ENCODE results near the gene ARHGAP28.

Gene ARHGAP28

GRCh38 chr18:6795307-6795706, 65.8 kb downstream of the ARHGAP28 start:
- Histone ChIP-seq H3K4me2 (ENCODE audit: low read length) (no peak overlapping the region), H3K4me1 (ENCODE audit: control insufficient read depth, low read length) (no peaks in the 10 kb centered on the region), H3K27ac (ENCODE audit: low read depth, low read length) (no peak overlapping the region), H4K20me1 (ENCODE audit: control insufficient read depth, insufficient read depth, low read depth, low read length) (no peaks in the 10 kb centered on the region), H3K27me3 (ENCODE audit: control insufficient read depth, low read length) (no peaks in the 10 kb centered on the region), H3K79me2 (ENCODE audit: control insufficient read depth, low read length) (no peaks in the 10 kb centered on the region), H3F3A (ENCODE audit: control insufficient read depth, insufficient read depth) (no peaks in the 10 kb centered on the region), H3K36me3 (ENCODE audit: control insufficient read depth, low read length) (no peaks in the 10 kb centered on the region), H3K9me3 (ENCODE audit: control insufficient read depth, insufficient read depth, low read length) (no peaks in the 10 kb centered on the region; the same call in 1 of the 2 replicates), H3K9me2 (replicated peaks; ENCODE audit: control insufficient read depth, low read length) (no peaks in the 10 kb centered on the region), H3K4me3 (ENCODE audit: low read length) (no peak overlapping the region)
- no peak for TF ChIP-seq EZH2phosphoT487 (IDR thresholded peaks at IDR 0.05; ENCODE audit: borderline replicate concordance, low read length)
- TF ChIP-seq CTCF (IDR thresholded peaks at IDR 0.05; ENCODE audit: low read depth, low read length, poor library complexity, severe bottlenecking), result no peak

- Histone ChIP-seq H3K79me2 (ENCODE audit: control insufficient read depth, low read length) (no peaks in the 10 kb centered on the region), H4K20me1 (ENCODE audit: control insufficient read depth, insufficient read depth, low read depth, low read length) (no peaks in the 10 kb centered on the region), H3K9me3 (ENCODE audit: control insufficient read depth, insufficient read depth, low read length) (no peaks in the 10 kb centered on the region; the same call in 1 of the 2 replicates), H3K9me2 (replicated peaks; ENCODE audit: control insufficient read depth, low read length) (no peaks in the 10 kb centered on the region), H3K4me3 (ENCODE audit: low read length) (no peak overlapping the region), H3K27me3 (ENCODE audit: control insufficient read depth, low read length) (no peaks in the 10 kb centered on the region), H3K36me3 (ENCODE audit: control insufficient read depth, low read length) (no peaks in the 10 kb centered on the region), H3F3A (ENCODE audit: control insufficient read depth, insufficient read depth) (no peaks in the 10 kb centered on the region), H3K4me1 (ENCODE audit: control insufficient read depth, low read length) (no peaks in the 10 kb centered on the region), H3K27ac (ENCODE audit: low read depth, low read length) (no peak overlapping the region), H3K4me2 (ENCODE audit: low read length) (no peak overlapping the region)
- no peak for TF ChIP-seq EZH2phosphoT487 (IDR thresholded peaks at IDR 0.05; ENCODE audit: borderline replicate concordance, low read length)
- TF ChIP-seq CTCF (IDR thresholded peaks at IDR 0.05; ENCODE audit: low read depth, low read length, poor library complexity, severe bottlenecking), result no peak
These were observed 67.0 kb downstream of the ARHGAP28 start for GRCh38 chr18:6796511-6796910.

GRCh38 chr18:6797171-6797570, 67.7 kb downstream of the ARHGAP28 start:
- H3K4me3 ChIP-seq (ENCODE audit: low read length), result no peak overlapping the region
- H3K27ac ChIP-seq (ENCODE audit: low read depth, low read length), result no peak overlapping the region
- H3K36me3 ChIP-seq (ENCODE audit: control insufficient read depth, low read length), result no peaks in the 10 kb centered on the region
- H3K9me2 ChIP-seq (replicated peaks; ENCODE audit: control insufficient read depth, low read length), result no peaks in the 10 kb centered on the region
- H4K20me1 ChIP-seq (ENCODE audit: control insufficient read depth, insufficient read depth, low read depth, low read length), result no peaks in the 10 kb centered on the region
- TF ChIP-seq CTCF (IDR thresholded peaks at IDR 0.05; ENCODE audit: low read depth, low read length, poor library complexity, severe bottlenecking), result no peak
- TF ChIP-seq EZH2phosphoT487 (IDR thresholded peaks at IDR 0.05; ENCODE audit: borderline replicate concordance, low read length), result no peak
- no peaks in the 10 kb centered on the region for H3K79me2 ChIP-seq (ENCODE audit: control insufficient read depth, low read length)
- no peaks in the 10 kb centered on the region for H3K27me3 ChIP-seq (ENCODE audit: control insufficient read depth, low read length)
- H3K4me2 ChIP-seq (ENCODE audit: low read length), result no peak overlapping the region
- no peaks in the 10 kb centered on the region; the same call in 1 of the 2 replicates for H3K9me3 ChIP-seq (ENCODE audit: control insufficient read depth, insufficient read depth, low read length)
- H3K4me1 ChIP-seq (ENCODE audit: control insufficient read depth, low read length), result no peaks in the 10 kb centered on the region
- H3F3A ChIP-seq (ENCODE audit: control insufficient read depth, insufficient read depth), result no peaks in the 10 kb centered on the region
